Liver (tissue), 9 donors: Measurements from ENCODE around the gene CHAC1. TPM values are rescaled to one million over a fixed set of nuclear protein-coding genes. Genes with fewer than 3 reads are reported as not detected.
A peak's percentile ranks its signal among the peaks of the same experiment; 100 is the strongest.

Experiments used
- DNase-seq: peaks from one replicate; pipeline ENCODE4 v3.0.0-alpha.2; 2017; ENCODE audit warnings: low spot score
- H3K27ac ChIP-seq, 2 donors: one replicate each; pipeline ENCODE4 v1.7.0; 2013; ENCODE audit warnings: inconsistent platforms in 2 of 2, low read length in 2 of 2, control low read depth in 1 of 2, low read depth in 1 of 2, mild to moderate bottlenecking in 1 of 2
- H3K27me3 ChIP-seq, 4 donors: one replicate each; pipeline versions ENCODE4 v1.6.1 to v1.7.0; 2013; ENCODE audit warnings: low read length in 3 of 4, inconsistent platforms in 1 of 4, mild to moderate bottlenecking in 1 of 4, moderate library complexity in 1 of 4; ENCODE audit not compliant: control insufficient read depth in 4 of 4, insufficient read depth in 4 of 4
- H3K36me3 ChIP-seq, 4 donors: one replicate each; pipeline versions ENCODE4 v1.6.1 to v1.7.0; 2013; ENCODE audit warnings: low read length in 3 of 4, mild to moderate bottlenecking in 3 of 4, low read depth in 1 of 4, moderate library complexity in 1 of 4; ENCODE audit not compliant: control insufficient read depth in 4 of 4, insufficient read depth in 3 of 4
- H3K4me1 ChIP-seq, 4 donors: one replicate each; pipeline versions ENCODE4 v1.6.1 to v1.7.0; 2013; ENCODE audit warnings: low read length in 3 of 4, mild to moderate bottlenecking in 3 of 4, moderate library complexity in 1 of 4; ENCODE audit not compliant: control insufficient read depth in 4 of 4, insufficient read depth in 4 of 4
- H3K4me3 ChIP-seq, 3 donors: one replicate each; pipeline versions ENCODE4 v1.6.1 to v1.7.0; 2013; ENCODE audit warnings: low read length in 3 of 3, control low read depth in 1 of 3, low read depth in 1 of 3, mild to moderate bottlenecking in 1 of 3
- H3K9ac ChIP-seq, 2 donors: one replicate each; pipeline ENCODE4 v1.7.0; 2013; ENCODE audit warnings: low read length in 2 of 2, mild to moderate bottlenecking in 2 of 2, moderate library complexity in 2 of 2, control low read depth in 1 of 2, low read depth in 1 of 2
- H3K9me3 ChIP-seq, 4 donors: one replicate each; pipeline versions ENCODE4 v1.6.1 to v1.7.0; 2013; ENCODE audit warnings: low read length in 3 of 4; ENCODE audit not compliant: control insufficient read depth in 4 of 4
- CTCF ChIP-seq: fragments of 150-350 bp; IDR thresholded peaks from 2 replicates; pipeline ENCODE4 v1.5.1; 2017; ENCODE audit warnings: improper control_type of control experiment, low read depth, low read length; ENCODE audit not compliant: missing input control
- EGR1 ChIP-seq, 2 donors: IDR thresholded peaks; 2 replicates each; pipeline ENCODE4 v1.6.1; 2016 to 2018; ENCODE audit warnings: antibody characterized with exemption in 2 of 2, low read depth in 2 of 2
- FOXA1 ChIP-seq: IDR thresholded peaks from 2 replicates; pipeline ENCODE4 v1.6.1; 2016; ENCODE audit warnings: antibody characterized with exemption
- FOXA2 ChIP-seq: IDR thresholded peaks from 2 replicates; pipeline ENCODE4 v1.6.1; 2016; ENCODE audit warnings: antibody characterized with exemption
- GABPA ChIP-seq, 2 donors: IDR thresholded peaks in 1 of 2; conservative IDR thresholded peaks in 1 of 2; 2 replicates each; pipeline ENCODE4 v1.6.1; 2016; ENCODE audit warnings: antibody characterized with exemption in 2 of 2, mild to moderate bottlenecking in 1 of 2, moderate library complexity in 1 of 2
- HNF4A ChIP-seq, 2 donors: conservative IDR thresholded peaks; 2 replicates each; pipeline ENCODE4 v1.6.1; 2016; ENCODE audit warnings: antibody characterized with exemption in 2 of 2, mild to moderate bottlenecking in 2 of 2
- HNF4G ChIP-seq: IDR thresholded peaks from 2 replicates; pipeline ENCODE4 v1.6.1; 2016; ENCODE audit warnings: antibody characterized with exemption
- JUND ChIP-seq, 2 donors: IDR thresholded peaks; 2 replicates each; pipeline ENCODE4 v1.6.1; 2016; ENCODE audit warnings: antibody characterized with exemption in 2 of 2
- RAD21 ChIP-seq, 2 donors: IDR thresholded peaks; 2 replicates each; pipeline ENCODE4 v1.6.1; 2016; ENCODE audit warnings: antibody characterized with exemption in 2 of 2, mild to moderate bottlenecking in 2 of 2
- RXRA ChIP-seq, 2 donors: IDR thresholded peaks; 2 replicates each; pipeline ENCODE4 v1.6.1; 2017 to 2018; ENCODE audit warnings: antibody characterized with exemption in 2 of 2, mild to moderate bottlenecking in 1 of 2
- SP1 ChIP-seq: IDR thresholded peaks from 2 replicates; pipeline ENCODE4 v1.6.1; 2018; ENCODE audit warnings: antibody characterized with exemption, mild to moderate bottlenecking
- TAF1 ChIP-seq: conservative IDR thresholded peaks from 2 replicates; pipeline ENCODE4 v1.6.1; 2016; ENCODE audit warnings: antibody characterized with exemption, mild to moderate bottlenecking
- YY1 ChIP-seq: IDR thresholded peaks from 2 replicates; pipeline ENCODE4 v1.6.1; 2016; ENCODE audit warnings: antibody characterized with exemption, mild to moderate bottlenecking
- WGBS: extraction: QIAGEN DNeasy Blood & Tissue Kit; methylation state at CpG from one replicate; pipeline ENCODE4 v1.1.7; 2013; 5-methylcytosine and 5-hydroxymethylcytosine counted together
- polyA plus RNA-seq, 2 donors: library from polyadenylated mRNA; stranded (reverse) in 1 of 2; unstranded in 1 of 2; fragments of 200-250 nt in 1 of 2; fragments of >200 nt in 1 of 2; fragmentation: Nextera tagmentation in 1 of 2; extraction: Ambion mirVana in 1 of 2; gene quantifications; one replicate each; pipeline versions ENCODE4 v1.2.1 to v1.2.3, GENCODE V29; 2013 to 2015
- total RNA-seq, 2 donors: library from RNA; depleted of rRNA; stranded (reverse); fragments of >200 nt; gene quantifications; one replicate each; pipeline ENCODE4 v1.2.3, GENCODE V29; 2014
- TF ChIP-seq, protein P1 (sequence below): IDR thresholded peaks from 2 replicates; pipeline ENCODE4 v1.6.1; 2016; ENCODE audit warnings: antibody characterized with exemption
- TF ChIP-seq, protein P2 (sequence below): IDR thresholded peaks from 2 replicates; pipeline ENCODE4 v1.6.1; 2016; ENCODE audit warnings: antibody characterized with exemption
- TF ChIP-seq, protein P3 (sequence below): IDR thresholded peaks from 2 replicates; pipeline ENCODE4 v1.6.1; 2016; ENCODE audit warnings: antibody characterized with exemption, mild to moderate bottlenecking
- donor health status: healthy.
- donor health status: healthy.
- donor health status: healthy.
- donor health status: healthy.
- donor health status: healthy.

The CHAC1 gene
- total and polyA plus RNA-seq, 4 donors = 0.19 to 3.5 (median 1.1) TPM

DNA sequence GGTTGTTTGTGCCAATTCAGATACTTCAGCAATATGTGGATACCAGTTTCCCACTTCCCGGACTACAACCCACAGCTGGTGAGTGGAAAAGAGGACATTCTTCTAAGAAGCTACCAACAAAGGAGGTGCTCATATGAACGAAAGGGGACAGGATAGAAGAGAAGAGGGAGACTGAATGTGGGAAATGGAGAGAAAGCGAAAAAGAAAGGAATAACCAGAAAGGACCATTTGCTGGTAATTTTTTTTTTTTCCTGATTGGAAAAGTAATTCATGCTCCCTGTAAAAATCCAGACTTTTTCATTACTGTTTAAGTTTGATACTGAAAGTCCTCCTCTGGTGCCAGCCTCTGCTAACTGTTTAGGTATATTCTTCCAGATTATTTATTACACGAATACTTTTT lies 1.5 kb upstream of the CHAC1 start:
- Histone ChIP-seq H3K4me1 (peaks cover 8 to 38% (median 25%) of the 10 kb centered on the region in 4 donors), H3K36me3 (no peaks in the 10 kb centered on the region), H3K9me3 (no peaks in the 10 kb centered on the region), H3K27me3 (no peaks in the 10 kb centered on the region), H3K9ac (peak overlapping the region in 1 of 2 donors; percentile 42), H3K4me3 (no peak overlapping the region), H3K27ac (peak overlapping the region; percentile 32 to 33)
- TF ChIP-seq FOXA1 (no peak), HNF4A (conservative IDR thresholded peaks at IDR 0.05) (no peak), RAD21 (IDR thresholded peaks at IDR 0.05) (no peak), SP1 (no peak), RXRA (IDR thresholded peaks at IDR 0.05) (no peak), YY1 (no peak), EGR1 (IDR thresholded peaks at IDR 0.05; ENCODE audit: low read depth in 2 of 2) (no peak), HNF4G (no peak), CTCF (no peak), GABPA (IDR thresholded peaks at IDR 0.05 in 1 of 2, conservative IDR thresholded peaks at IDR 0.05 in 1 of 2) (no peak)
- TF ChIP-seq, protein P1, sequence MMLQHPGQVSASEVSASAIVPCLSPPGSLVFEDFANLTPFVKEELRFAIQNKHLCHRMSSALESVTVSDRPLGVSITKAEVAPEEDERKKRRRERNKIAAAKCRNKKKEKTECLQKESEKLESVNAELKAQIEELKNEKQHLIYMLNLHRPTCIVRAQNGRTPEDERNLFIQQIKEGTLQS = no peak
- TF ChIP-seq, protein P2, sequence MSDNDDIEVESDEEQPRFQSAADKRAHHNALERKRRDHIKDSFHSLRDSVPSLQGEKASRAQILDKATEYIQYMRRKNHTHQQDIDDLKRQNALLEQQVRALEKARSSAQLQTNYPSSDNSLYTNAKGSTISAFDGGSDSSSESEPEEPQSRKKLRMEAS = no peak
- TF ChIP-seq, protein P3, sequence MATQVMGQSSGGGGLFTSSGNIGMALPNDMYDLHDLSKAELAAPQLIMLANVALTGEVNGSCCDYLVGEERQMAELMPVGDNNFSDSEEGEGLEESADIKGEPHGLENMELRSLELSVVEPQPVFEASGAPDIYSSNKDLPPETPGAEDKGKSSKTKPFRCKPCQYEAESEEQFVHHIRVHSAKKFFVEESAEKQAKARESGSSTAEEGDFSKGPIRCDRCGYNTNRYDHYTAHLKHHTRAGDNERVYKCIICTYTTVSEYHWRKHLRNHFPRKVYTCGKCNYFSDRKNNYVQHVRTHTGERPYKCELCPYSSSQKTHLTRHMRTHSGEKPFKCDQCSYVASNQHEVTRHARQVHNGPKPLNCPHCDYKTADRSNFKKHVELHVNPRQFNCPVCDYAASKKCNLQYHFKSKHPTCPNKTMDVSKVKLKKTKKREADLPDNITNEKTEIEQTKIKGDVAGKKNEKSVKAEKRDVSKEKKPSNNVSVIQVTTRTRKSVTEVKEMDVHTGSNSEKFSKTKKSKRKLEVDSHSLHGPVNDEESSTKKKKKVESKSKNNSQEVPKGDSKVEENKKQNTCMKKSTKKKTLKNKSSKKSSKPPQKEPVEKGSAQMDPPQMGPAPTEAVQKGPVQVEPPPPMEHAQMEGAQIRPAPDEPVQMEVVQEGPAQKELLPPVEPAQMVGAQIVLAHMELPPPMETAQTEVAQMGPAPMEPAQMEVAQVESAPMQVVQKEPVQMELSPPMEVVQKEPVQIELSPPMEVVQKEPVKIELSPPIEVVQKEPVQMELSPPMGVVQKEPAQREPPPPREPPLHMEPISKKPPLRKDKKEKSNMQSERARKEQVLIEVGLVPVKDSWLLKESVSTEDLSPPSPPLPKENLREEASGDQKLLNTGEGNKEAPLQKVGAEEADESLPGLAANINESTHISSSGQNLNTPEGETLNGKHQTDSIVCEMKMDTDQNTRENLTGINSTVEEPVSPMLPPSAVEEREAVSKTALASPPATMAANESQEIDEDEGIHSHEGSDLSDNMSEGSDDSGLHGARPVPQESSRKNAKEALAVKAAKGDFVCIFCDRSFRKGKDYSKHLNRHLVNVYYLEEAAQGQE = no peak
- no peak for DNase-seq
- WGBS = 86% methylated on average over 4 of the region's 4 CpGs

DNA sequence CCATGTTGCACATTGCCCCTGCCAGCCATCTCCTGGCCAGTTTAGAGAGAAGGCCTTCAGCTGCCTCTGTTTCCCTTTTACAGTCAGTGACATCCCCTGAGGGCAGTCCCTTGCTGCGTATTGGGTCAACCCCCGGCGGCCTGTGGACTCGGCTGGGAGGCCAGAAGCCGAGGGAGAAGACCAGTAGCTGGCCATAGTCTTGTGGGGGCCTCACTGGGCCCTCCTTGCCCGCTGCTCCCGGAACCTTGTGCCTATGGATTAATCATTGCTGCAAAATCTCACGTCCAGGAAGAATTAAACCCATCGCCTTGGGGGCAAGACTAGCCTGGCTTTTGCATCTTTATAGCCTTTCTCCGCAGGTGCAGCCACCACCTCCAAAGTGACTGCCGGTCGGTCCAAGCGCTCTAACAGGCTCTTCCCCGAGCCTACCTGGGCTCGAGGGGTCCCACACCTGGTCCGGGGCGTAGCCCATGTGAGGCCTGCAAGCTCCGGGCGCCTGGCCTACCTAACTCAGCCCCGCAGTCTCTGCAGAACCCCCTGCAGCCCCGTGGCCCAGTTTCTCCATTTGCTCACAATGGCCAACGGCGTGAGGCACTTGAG lies 870 bp upstream of the CHAC1 start:
- Histone ChIP-seq H3K9me3 (no peaks in the 10 kb centered on the region), H3K4me3 (peak overlapping the region; percentile 62 to 86 (median 63)), H3K9ac (peak overlapping the region in 1 of 2 donors; percentile 83), H3K4me1 (peaks cover 8 to 38% (median 25%) of the 10 kb centered on the region in 4 donors), H3K27me3 (no peaks in the 10 kb centered on the region), H3K36me3 (no peaks in the 10 kb centered on the region), H3K27ac (peak overlapping the region; percentile 89 to 91)
- whole genome bisulfite sequencing = 45% methylated on average over 23 of the region's 23 CpGs
- no peak for DNase-seq
- TF ChIP-seq FOXA2 = no peak
- no peak for TF ChIP-seq HNF4A (conservative IDR thresholded peaks at IDR 0.05)
- TF ChIP-seq TAF1 = no peak
- no peak for TF ChIP-seq HNF4G
- TF ChIP-seq, protein P2 = no peak
- TF ChIP-seq JUND (IDR thresholded peaks at IDR 0.05) = no peak
- TF ChIP-seq RAD21 (IDR thresholded peaks at IDR 0.05) = no peak
- TF ChIP-seq EGR1 (IDR thresholded peaks at IDR 0.05; ENCODE audit: low read depth in 2 of 2) = no peak
- TF ChIP-seq, protein P3 = no peak
- TF ChIP-seq YY1 = no peak
- TF ChIP-seq CTCF = no peak
- no peak for TF ChIP-seq RXRA (IDR thresholded peaks at IDR 0.05)
- TF ChIP-seq, protein P1 = no peak
- TF ChIP-seq FOXA1 = no peak
- TF ChIP-seq SP1 = no peak
